HCT116 (cell line): ENCODE data around the gene FGF10. TPM values are rescaled to one million over a fixed set of nuclear protein-coding genes. Genes with fewer than 3 reads are reported as not detected.

ENCODE experiments used
- ATAC-seq: fragments of 200-7000 bp; cut with Tn5 transposase; 2 replicates; pipeline ENCODE4 v1.9.1; 2020; ENCODE audit warnings: mild to moderate bottlenecking, moderate library complexity
- BruUV-seq: library from RNA; stranded (reverse); fragments of 400-500 nt; replicated peaks from 2 replicates; lab custom pipeline; 2021; lab: Mats Ljungman, UMichigan
- CTCF ChIA-PET: fragments of 300-600 bp; sonication (Branson Sonifier 250); formaldehyde crosslinking; loops from one replicate; lab custom pipeline; 2021; ENCODE audit warnings: antibody characterized with exemption; lab: Charles Lee
- POLR2A ChIA-PET: fragments of 300-600, 350-600 bp; sonication (Branson Sonifier 250); formaldehyde crosslinking; loops from one replicate; lab custom pipeline; 2021; ENCODE audit warnings: antibody characterized with exemption; lab: Charles Lee
- RAD21 ChIA-PET, 2 experiments: fragments of 300-600 bp; sonication (Branson Sonifier 250); formaldehyde crosslinking; loops; one replicate each; lab custom pipeline; 2023; ENCODE audit warnings: low total read pairs in 2 of 2; ENCODE audit not compliant: uncharacterized antibody in 2 of 2, unreplicated experiment in 2 of 2, low non-redundant PET in 1 of 2; lab: Charles Lee
- DNase-seq: peaks from one replicate; pipeline ENCODE4 v3.0.0-alpha.2; 2010; ENCODE audit warnings: low read depth, low spot score
- H2AFZ ChIP-seq: fragments of 200-600 bp; shearing (Covaris generic), sonication (generic); 2 replicates; pipeline ENCODE4 v1.6.1; 2017; ENCODE audit warnings: low read depth, mixed run types, mixed read lengths, antibody characterized with exemption, low read length; ENCODE audit not compliant: poor library complexity, severe bottlenecking
- H3K27ac ChIP-seq: 2 replicates; pipeline ENCODE4 v1.5.1; 2012; ENCODE audit warnings: low read depth, low read length
- H3K27me3 ChIP-seq: fragments of 200-600 bp; sonication (generic); 2 replicates; pipeline ENCODE4 v1.6.1; 2016; ENCODE audit warnings: mixed run types, low read length, mixed read lengths; ENCODE audit not compliant: insufficient read depth
- H3K36me3 ChIP-seq, 2 experiments: fragments of 200-500 bp in 1 of 2; fragments of 200-600 bp in 1 of 2; sonication (Bioruptor generic) in 1 of 2; sonication (generic) in 1 of 2; 2 replicates each; pipeline versions ENCODE4 v1.5.1 to v1.6.1; 2014 to 2016; ENCODE audit warnings: low read length in 2 of 2, inconsistent platforms in 1 of 2, mixed read lengths in 1 of 2, mixed run types in 1 of 2; ENCODE audit not compliant: insufficient read depth in 2 of 2, control insufficient read depth in 1 of 2
- H3K4me1 ChIP-seq, 2 experiments: fragments of 200-600 bp in 1 of 2; sonication (generic) in 1 of 2; 2 replicates each; pipeline versions ENCODE4 v1.5.1 to v1.6.1; 2012 to 2017; ENCODE audit warnings: low read length in 2 of 2, inconsistent platforms in 1 of 2, mild to moderate bottlenecking in 1 of 2, mixed read lengths in 1 of 2, mixed run types in 1 of 2, moderate library complexity in 1 of 2; ENCODE audit not compliant: insufficient read depth in 2 of 2, control insufficient read depth in 1 of 2
- H3K4me2 ChIP-seq: fragments of 200-600 bp; sonication (generic); 2 replicates; pipeline ENCODE4 v1.6.1; 2017; ENCODE audit warnings: mixed run types, low read length, mixed read lengths
- H3K4me3 ChIP-seq, 2 experiments: fragments of 200-600 bp in 1 of 2; sonication (generic) in 1 of 2; replicated peaks in 1 of 2; 2 replicates each; pipeline ENCODE4 v1.5.1; 2011 to 2016; ENCODE audit warnings: low read length in 2 of 2, control low read depth in 1 of 2, low read depth in 1 of 2, mild to moderate bottlenecking in 1 of 2, mixed read lengths in 1 of 2, mixed run types in 1 of 2
- H3K79me2 ChIP-seq: fragments of 200-600 bp; sonication (generic); 2 replicates; pipeline ENCODE4 v1.6.1; 2017; ENCODE audit warnings: mild to moderate bottlenecking, mixed run types, low read length, moderate library complexity, mixed read lengths; ENCODE audit not compliant: insufficient read depth
- H3K9ac ChIP-seq: fragments of 200-600 bp; sonication (generic); 2 replicates; pipeline ENCODE4 v1.6.1; 2016; ENCODE audit warnings: low read length, mixed read lengths
- H3K9me2 ChIP-seq: fragments of 200-600 bp; sonication (generic), shearing (Covaris generic); 2 replicates; pipeline ENCODE4 v1.6.1; 2017; ENCODE audit warnings: mixed run types, mild to moderate bottlenecking, moderate library complexity; ENCODE audit not compliant: insufficient read depth
- H3K9me3 ChIP-seq, 2 experiments: fragments of 200-500 bp in 1 of 2; fragments of 200-600 bp in 1 of 2; sonication (Bioruptor generic) in 1 of 2; sonication (generic) in 1 of 2; 2 replicates each; pipeline ENCODE4 v1.6.1; 2014 to 2017; ENCODE audit warnings: low read length in 2 of 2, mixed read lengths in 2 of 2, inconsistent platforms in 1 of 2, low read depth in 1 of 2, mild to moderate bottlenecking in 1 of 2, mixed run types in 1 of 2, moderate library complexity in 1 of 2; ENCODE audit not compliant: control insufficient read depth in 1 of 2, insufficient read depth in 1 of 2
- H4K20me1 ChIP-seq: fragments of 200-600 bp; sonication (generic), shearing (Covaris generic); 2 replicates; pipeline ENCODE4 v1.6.1; 2017; ENCODE audit warnings: mixed run types, mild to moderate bottlenecking, moderate library complexity; ENCODE audit not compliant: insufficient read depth
- POLR2A ChIP-seq: IDR thresholded peaks from 2 replicates; pipeline ENCODE4 v1.7.0; 2011; ENCODE audit warnings: borderline replicate concordance; ENCODE audit not compliant: insufficient read depth, insufficient read length; ENCODE audit errors: extremely low read depth
- TCF7L2 ChIP-seq: IDR thresholded peaks from 2 replicates; pipeline ENCODE4 v1.7.0; 2011; ENCODE audit warnings: borderline replicate concordance, inconsistent platforms; ENCODE audit not compliant: insufficient read depth, insufficient read length; ENCODE audit errors: extremely low read depth
- intact Hi-C: fragments of 100-400 bp; cut with micrococcal nuclease; formaldehyde crosslinking; loops from 2 replicates; pipeline ENCODE4 v1.10.0; 2022
- total RNA-seq: library from RNA; stranded (reverse); gene quantifications from one replicate; pipeline ENCODE4 v1.2.1, GENCODE V29; 2021; ENCODE audit not compliant: unreplicated experiment
- TF ChIP-seq, protein P1 (sequence below), 3 experiments: fragments of 200-600 bp in 1 of 3; sonication (generic) in 1 of 3; IDR thresholded peaks in 2 of 3; conservative IDR thresholded peaks in 1 of 3; 2 replicates each; pipeline ENCODE4 v1.5.1; 2012 to 2017; ENCODE audit warnings: low read depth in 2 of 3, low read length in 2 of 3, antibody characterized with exemption in 1 of 3, borderline replicate concordance in 1 of 3, control low read depth in 1 of 3, mild to moderate bottlenecking in 1 of 3, mixed read lengths in 1 of 3, mixed run types in 1 of 3, moderate library complexity in 1 of 3; ENCODE audit not compliant: insufficient read depth in 1 of 3
- TF ChIP-seq, protein P2 (sequence below): IDR thresholded peaks from 2 replicates; pipeline ENCODE4 v1.6.1; 2012
- TF ChIP-seq, protein P3 (sequence below): IDR thresholded peaks from 2 replicates; pipeline ENCODE4 v1.6.1; 2012; ENCODE audit warnings: low read depth

FGF10 gene
- total RNA-seq, 1 experiment from 2014 or later: not detected

- H4K20me1 ChIP-seq: no peaks in the 10 kb centered on the region
- no peak overlapping the region for H3K4me3 ChIP-seq
- DNase-seq (no peak), ATAC-seq (no peak)
- H3K27me3 ChIP-seq: no peaks in the 10 kb centered on the region
- H3K4me2 ChIP-seq: no peak overlapping the region
- no peak overlapping the region for H3K27ac ChIP-seq
- no peak for TF ChIP-seq TCF7L2
- POLR2A ChIA-PET: no interaction called here
- no peaks in the 10 kb centered on the region for H3K4me1 ChIP-seq
- H3K36me3 ChIP-seq: no peaks in the 10 kb centered on the region
- no peaks in the 10 kb centered on the region for H3K9me2 ChIP-seq
- H2AFZ ChIP-seq: no peak overlapping the region
- no peaks in the 10 kb centered on the region for H3K9me3 ChIP-seq
- CTCF ChIA-PET: no interaction called here
- H3K9ac ChIP-seq: no peak overlapping the region
- H3K79me2 ChIP-seq: no peaks in the 10 kb centered on the region
- BruUV-seq: no TSS peak
- RAD21 ChIA-PET: no interaction called here
- intact Hi-C loops: no loop called here
These were observed 68.0 kb downstream of the FGF10 start for GRCh38 chr5:44321144-44321725.

GRCh38 chr5:44320188-44320587, 69.0 kb downstream of the FGF10 start:
- CTCF ChIA-PET: interaction anchor here (1.1 kb wide), 1 partner anchor 12 kb away, joined by 4 read pairs; no protein-coding TSS in a partner anchor
- H3K9ac ChIP-seq: no peak overlapping the region
- no peaks in the 10 kb centered on the region for H3K79me2 ChIP-seq

More at GRCh38 chr5:44320188-44320587, 69.0 kb downstream of the FGF10 start:
- BruUV-seq: no TSS peak
- RAD21 ChIA-PET: no interaction called here
- POLR2A ChIA-PET: no interaction called here
- DNase-seq (no peak), ATAC-seq (no peak)
- Histone ChIP-seq H3K4me2 (no peak overlapping the region), H3K27ac (no peak overlapping the region), H3K4me3 (no peak overlapping the region), H3K9me2 (no peaks in the 10 kb centered on the region), H3K36me3 (no peaks in the 10 kb centered on the region)
- intact Hi-C loops: no loop called here
- no peak for TF ChIP-seq POLR2A
- TF ChIP-seq, protein P1, sequence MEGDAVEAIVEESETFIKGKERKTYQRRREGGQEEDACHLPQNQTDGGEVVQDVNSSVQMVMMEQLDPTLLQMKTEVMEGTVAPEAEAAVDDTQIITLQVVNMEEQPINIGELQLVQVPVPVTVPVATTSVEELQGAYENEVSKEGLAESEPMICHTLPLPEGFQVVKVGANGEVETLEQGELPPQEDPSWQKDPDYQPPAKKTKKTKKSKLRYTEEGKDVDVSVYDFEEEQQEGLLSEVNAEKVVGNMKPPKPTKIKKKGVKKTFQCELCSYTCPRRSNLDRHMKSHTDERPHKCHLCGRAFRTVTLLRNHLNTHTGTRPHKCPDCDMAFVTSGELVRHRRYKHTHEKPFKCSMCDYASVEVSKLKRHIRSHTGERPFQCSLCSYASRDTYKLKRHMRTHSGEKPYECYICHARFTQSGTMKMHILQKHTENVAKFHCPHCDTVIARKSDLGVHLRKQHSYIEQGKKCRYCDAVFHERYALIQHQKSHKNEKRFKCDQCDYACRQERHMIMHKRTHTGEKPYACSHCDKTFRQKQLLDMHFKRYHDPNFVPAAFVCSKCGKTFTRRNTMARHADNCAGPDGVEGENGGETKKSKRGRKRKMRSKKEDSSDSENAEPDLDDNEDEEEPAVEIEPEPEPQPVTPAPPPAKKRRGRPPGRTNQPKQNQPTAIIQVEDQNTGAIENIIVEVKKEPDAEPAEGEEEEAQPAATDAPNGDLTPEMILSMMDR (IDR thresholded peaks at IDR 0.05 in 2 of 3, conservative IDR thresholded peaks at IDR 0.05 in 1 of 3; ENCODE audit: borderline replicate concordance in 1 of 3, insufficient read depth in 1 of 3, low read depth in 2 of 3, low read length in 2 of 3): no peak
- TF ChIP-seq, protein P2, sequence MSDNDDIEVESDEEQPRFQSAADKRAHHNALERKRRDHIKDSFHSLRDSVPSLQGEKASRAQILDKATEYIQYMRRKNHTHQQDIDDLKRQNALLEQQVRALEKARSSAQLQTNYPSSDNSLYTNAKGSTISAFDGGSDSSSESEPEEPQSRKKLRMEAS: no peak
- TF ChIP-seq, protein P3, sequence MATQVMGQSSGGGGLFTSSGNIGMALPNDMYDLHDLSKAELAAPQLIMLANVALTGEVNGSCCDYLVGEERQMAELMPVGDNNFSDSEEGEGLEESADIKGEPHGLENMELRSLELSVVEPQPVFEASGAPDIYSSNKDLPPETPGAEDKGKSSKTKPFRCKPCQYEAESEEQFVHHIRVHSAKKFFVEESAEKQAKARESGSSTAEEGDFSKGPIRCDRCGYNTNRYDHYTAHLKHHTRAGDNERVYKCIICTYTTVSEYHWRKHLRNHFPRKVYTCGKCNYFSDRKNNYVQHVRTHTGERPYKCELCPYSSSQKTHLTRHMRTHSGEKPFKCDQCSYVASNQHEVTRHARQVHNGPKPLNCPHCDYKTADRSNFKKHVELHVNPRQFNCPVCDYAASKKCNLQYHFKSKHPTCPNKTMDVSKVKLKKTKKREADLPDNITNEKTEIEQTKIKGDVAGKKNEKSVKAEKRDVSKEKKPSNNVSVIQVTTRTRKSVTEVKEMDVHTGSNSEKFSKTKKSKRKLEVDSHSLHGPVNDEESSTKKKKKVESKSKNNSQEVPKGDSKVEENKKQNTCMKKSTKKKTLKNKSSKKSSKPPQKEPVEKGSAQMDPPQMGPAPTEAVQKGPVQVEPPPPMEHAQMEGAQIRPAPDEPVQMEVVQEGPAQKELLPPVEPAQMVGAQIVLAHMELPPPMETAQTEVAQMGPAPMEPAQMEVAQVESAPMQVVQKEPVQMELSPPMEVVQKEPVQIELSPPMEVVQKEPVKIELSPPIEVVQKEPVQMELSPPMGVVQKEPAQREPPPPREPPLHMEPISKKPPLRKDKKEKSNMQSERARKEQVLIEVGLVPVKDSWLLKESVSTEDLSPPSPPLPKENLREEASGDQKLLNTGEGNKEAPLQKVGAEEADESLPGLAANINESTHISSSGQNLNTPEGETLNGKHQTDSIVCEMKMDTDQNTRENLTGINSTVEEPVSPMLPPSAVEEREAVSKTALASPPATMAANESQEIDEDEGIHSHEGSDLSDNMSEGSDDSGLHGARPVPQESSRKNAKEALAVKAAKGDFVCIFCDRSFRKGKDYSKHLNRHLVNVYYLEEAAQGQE: no peak
- TF ChIP-seq, all 23 proteins: peak for 0
- no peaks in the 10 kb centered on the region for H3K9me3 ChIP-seq
- H3K27me3 ChIP-seq: no peaks in the 10 kb centered on the region
- H2AFZ ChIP-seq: no peak overlapping the region
- H3K4me1 ChIP-seq: no peaks in the 10 kb centered on the region
- H4K20me1 ChIP-seq: no peaks in the 10 kb centered on the region
